Ectodermal cell (in vitro differentiated cells): ENCODE data around the gene TK2.
"Not testable (repeated sequence)": the region's sequence is repeated elsewhere in the genome, so short reads cannot be mapped to it uniquely, and the experiment has no call there.

Source experiments
- H3K27ac ChIP-seq: 2 replicates; pipeline ENCODE4 v1.7.0; 2013; ENCODE audit warnings: mild to moderate bottlenecking, low read depth, low read length; ENCODE audit not compliant: insufficient read depth, poor library complexity, severe bottlenecking
- H3K27me3 ChIP-seq: 2 replicates; pipeline ENCODE4 v1.7.0; 2013; ENCODE audit warnings: mild to moderate bottlenecking, low read length; ENCODE audit not compliant: insufficient read depth, control insufficient read depth, poor library complexity, severe bottlenecking
- H3K36me3 ChIP-seq: one replicate; pipeline ENCODE4 v1.7.0; 2013; ENCODE audit warnings: low read length; ENCODE audit not compliant: control insufficient read depth, insufficient read depth
- H3K4me1 ChIP-seq: one replicate; pipeline ENCODE4 v1.7.0; 2013; ENCODE audit warnings: low read length; ENCODE audit not compliant: control insufficient read depth, insufficient read depth
- H3K4me3 ChIP-seq: 2 replicates; pipeline ENCODE4 v1.7.0; 2013; ENCODE audit warnings: low read depth, low read length, control low read depth; ENCODE audit not compliant: insufficient read depth
- H3K9me3 ChIP-seq: 2 replicates; pipeline ENCODE4 v1.7.0; 2013; ENCODE audit warnings: mild to moderate bottlenecking, low read length, moderate library complexity; ENCODE audit not compliant: control insufficient read depth
- WGBS, 2 experiments: methylation state at CpG; one replicate each; pipeline ENCODE4 v1.1.7; 2013; ENCODE audit warnings: missing lambda C conversion rate in 2 of 2; 5-methylcytosine and 5-hydroxymethylcytosine counted together

Gene TK2

DNA sequence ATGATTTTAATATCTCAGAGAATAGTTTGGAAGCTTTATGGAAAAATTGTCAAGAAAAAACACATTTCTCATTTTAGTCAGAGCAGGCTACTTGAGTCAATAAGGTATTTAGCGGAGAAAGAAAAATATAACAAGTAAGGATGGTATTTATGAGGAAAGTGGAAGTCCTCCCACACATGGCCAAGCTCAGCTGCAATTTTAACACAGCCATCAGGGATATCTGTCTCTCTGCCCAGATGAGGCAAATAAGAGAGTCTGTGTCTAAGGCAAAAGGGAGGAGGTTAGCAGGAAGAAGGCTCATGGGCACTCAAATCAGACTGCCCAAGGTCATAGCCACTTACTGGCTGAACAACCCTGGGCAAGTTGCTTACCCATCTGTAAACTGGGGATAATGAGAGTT lies 24.2 kb upstream of the TK2 start:
- no peaks in the 10 kb centered on the region for H3K9me3 ChIP-seq
- no peak overlapping the region for H3K4me3 ChIP-seq
- WGBS, 2 experiments, result 89 to 93% methylated on average over 1 of the region's 1 CpG
- peaks cover 22% of the 10 kb centered on the region for H3K27me3 ChIP-seq
- no peaks in the 10 kb centered on the region for H3K36me3 ChIP-seq
- H3K4me1 ChIP-seq, result no peaks in the 10 kb centered on the region
- H3K27ac ChIP-seq, result no peak overlapping the region

GRCh38 chr16:66572356-66572755 lies 22.4 kb upstream of the TK2 start:
- H3K4me3 ChIP-seq, result no peak overlapping the region
- H3K27me3 ChIP-seq, result peaks cover 5% of the 10 kb centered on the region
- H3K9me3 ChIP-seq, result no peaks in the 10 kb centered on the region
- H3K36me3 ChIP-seq, result no peaks in the 10 kb centered on the region
- H3K4me1 ChIP-seq, result no peaks in the 10 kb centered on the region
- H3K27ac ChIP-seq, result no peak overlapping the region
- 87% methylated on average over 2 of the region's 2 CpGs for WGBS, 2 experiments

- Histone ChIP-seq H3K27me3 (no peaks in the 10 kb centered on the region), H3K9me3 (no peaks in the 10 kb centered on the region), H3K4me1 (no peaks in the 10 kb centered on the region), H3K4me3 (no peak overlapping the region), H3K27ac (no peak overlapping the region), H3K36me3 (no peaks in the 10 kb centered on the region)
- WGBS, 2 experiments, result 92 to 95% methylated on average over 3 of the region's 3 CpGs
These were observed 20.0 kb upstream of the TK2 start for GRCh38 chr16:66569827-66570405.

DNA sequence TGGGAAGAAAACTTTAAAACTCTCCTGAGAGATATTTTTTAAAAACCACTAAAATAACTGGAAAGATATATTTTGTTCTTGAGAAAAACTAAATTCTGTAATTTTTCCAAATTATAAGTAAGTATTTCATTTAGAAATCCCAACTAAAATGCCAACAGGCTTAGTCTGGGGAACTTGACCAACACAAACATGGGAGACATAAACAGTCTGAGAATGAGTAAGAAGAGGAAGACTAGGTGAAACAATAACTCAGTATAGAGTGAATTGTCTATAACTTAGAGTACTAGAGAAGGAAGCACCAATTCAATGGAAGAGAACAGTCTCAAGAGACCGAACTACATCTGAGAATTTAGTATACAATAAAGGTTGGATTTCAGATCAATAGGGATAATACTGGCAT lies 19.2 kb upstream of the TK2 start:
- H3K4me3 ChIP-seq, result no peak overlapping the region
- WGBS, 2 experiments, result 92 to 100% methylated on average over 1 of the region's 1 CpG

DNA sequence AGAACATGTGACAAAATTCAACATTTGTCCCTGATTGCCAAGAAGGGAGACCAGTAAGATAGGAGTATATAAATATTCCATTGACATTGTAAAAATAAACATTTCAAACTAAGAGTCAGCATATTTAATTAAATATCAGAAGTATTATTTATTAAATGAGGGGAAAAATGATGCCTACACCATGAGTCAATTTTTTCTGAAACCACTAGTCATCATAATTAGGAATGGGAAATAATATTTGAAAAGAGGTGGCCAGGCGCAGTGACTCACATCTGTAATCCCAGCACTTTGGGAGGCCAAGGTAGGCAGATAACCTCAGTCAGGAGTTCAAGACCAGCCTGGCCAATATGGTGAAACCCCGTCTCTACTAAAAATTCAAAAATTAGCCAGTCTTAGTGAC lies 18.4 kb upstream of the TK2 start:
- Histone ChIP-seq H3K27ac (no peak overlapping the region), H3K9me3 (no peaks in the 10 kb centered on the region), H3K4me3 (no peak overlapping the region), H3K36me3 (no peaks in the 10 kb centered on the region), H3K27me3 (no peaks in the 10 kb centered on the region), H3K4me1 (no peaks in the 10 kb centered on the region)
- WGBS, 2 experiments, result 91 to 92% methylated on average over 2 of the region's 2 CpGs

More for the DNA sequence above, 19.2 kb upstream of the TK2 start:
- no peaks in the 10 kb centered on the region for H3K4me1 ChIP-seq
- no peak overlapping the region for H3K27ac ChIP-seq
- H3K27me3 ChIP-seq, result no peaks in the 10 kb centered on the region
- H3K9me3 ChIP-seq, result no peaks in the 10 kb centered on the region
- H3K36me3 ChIP-seq, result no peaks in the 10 kb centered on the region

- H3K4me1 ChIP-seq, H3K27ac ChIP-seq, H3K27me3 ChIP-seq, H3K9me3 ChIP-seq, H3K36me3 ChIP-seq, H3K4me3 ChIP-seq: not testable (repeated sequence)
- 80 to 96% methylated on average over 1 to 2 of the region's 3 CpGs for WGBS, 2 experiments
These were observed 17.3 kb upstream of the TK2 start for GRCh38 chr16:66567270-66567669.

- WGBS, 2 experiments, result 95 to 96% methylated on average over 54 of the region's 54 CpGs
- H3K4me1 ChIP-seq, result no peaks in the 10 kb centered on the region
- no peaks in the 10 kb centered on the region for H3K9me3 ChIP-seq
- H3K36me3 ChIP-seq, result no peaks in the 10 kb centered on the region
- no peak within 1 kb of the TSS for H3K27ac ChIP-seq
- H3K27me3 ChIP-seq, result no peaks in the 10 kb centered on the region
- no peak within 1 kb of the TSS for H3K4me3 ChIP-seq
These were observed 16.4 kb upstream of the TK2 start, which contains the start of gene CMTM1 for GRCh38 chr16:66566051-66566901. Gene CMTM1, plus strand, starts transcription at chr16:66566439. Its CDS starts 75 bp downstream, at chr16:66566514.

GRCh38 chr16:66563574-66564334 lies 13.8 kb upstream of the TK2 start:
- no peaks in the 10 kb centered on the region for H3K9me3 ChIP-seq
- H3K4me1 ChIP-seq, result no peaks in the 10 kb centered on the region
- H3K27ac ChIP-seq, result no peak overlapping the region
- H3K4me3 ChIP-seq, result no peak overlapping the region
- 90 to 94% methylated on average over 2 of the region's 2 CpGs for WGBS, 2 experiments
- no peaks in the 10 kb centered on the region for H3K27me3 ChIP-seq
- no peaks in the 10 kb centered on the region for H3K36me3 ChIP-seq

DNA sequence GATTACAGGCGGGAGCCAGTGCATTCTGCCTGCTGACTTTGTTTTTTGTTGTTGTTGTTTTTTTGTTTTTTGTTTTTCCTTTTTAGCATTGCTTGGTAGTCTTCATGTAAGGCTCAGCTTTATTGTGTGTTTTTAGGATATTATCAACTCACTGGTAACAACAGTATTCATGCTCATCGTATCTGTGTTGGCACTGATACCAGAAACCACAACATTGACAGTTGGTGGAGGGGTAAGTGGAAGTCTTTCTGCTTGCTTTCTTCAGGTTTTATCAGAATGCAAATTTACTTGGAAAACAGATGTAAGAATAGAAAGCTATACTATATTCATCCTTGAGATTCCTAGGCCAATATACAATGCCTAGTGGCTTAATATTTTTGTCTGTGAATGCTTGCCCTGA lies 13.1 kb upstream of the TK2 start:
- H3K36me3 ChIP-seq, result no peaks in the 10 kb centered on the region
- WGBS, 2 experiments, result 88 to 96% methylated on average over 1 to 2 of the region's 2 CpGs

GRCh38 chr16:66562409-66562808 lies 12.5 kb upstream of the TK2 start:
- H3K4me3 ChIP-seq, result no peak overlapping the region
- H3K9me3 ChIP-seq, result no peaks in the 10 kb centered on the region
- 94 to 100% methylated on average over 1 of the region's 1 CpG for WGBS, 2 experiments
- H3K27me3 ChIP-seq, result no peaks in the 10 kb centered on the region
- no peaks in the 10 kb centered on the region for H3K4me1 ChIP-seq
- no peaks in the 10 kb centered on the region for H3K36me3 ChIP-seq
- no peak overlapping the region for H3K27ac ChIP-seq

More for the DNA sequence above, 13.1 kb upstream of the TK2 start:
- no peaks in the 10 kb centered on the region for H3K27me3 ChIP-seq
- no peaks in the 10 kb centered on the region for H3K9me3 ChIP-seq
- no peak overlapping the region for H3K4me3 ChIP-seq
- H3K27ac ChIP-seq, result no peak overlapping the region
- no peaks in the 10 kb centered on the region for H3K4me1 ChIP-seq
